ENCODE data around the gene APP. TPM values are rescaled to one million over a fixed set of nuclear protein-coding genes. Genes with fewer than 3 reads are reported as not detected.

APP gene
- total RNA-seq, 1 experiment from 2014 or later: 472 TPM

GRCh38 chr21:25867061-25867460 is 303.5 kb downstream of the APP start:
- Mint-ChIP-seq H3K27me3 (ENCODE audit: insufficient read depth, unreplicated experiment) (no peaks in the 10 kb centered on the region), H3K4me3 (ENCODE audit: unreplicated experiment) (no peak overlapping the region), H3K4me1 (ENCODE audit: insufficient read depth, unreplicated experiment) (no peaks in the 10 kb centered on the region), H3K9me3 (ENCODE audit: unreplicated experiment) (no peaks in the 10 kb centered on the region), H3K27ac (ENCODE audit: low read depth, unreplicated experiment) (no peak overlapping the region), H3K36me3 (ENCODE audit: insufficient read depth, unreplicated experiment) (peaks cover 24% of the 10 kb centered on the region)
- DNase-seq (ENCODE audit: unreplicated experiment): no peak
- POLR2A ChIA-PET: no interaction called here
- no peak for TF ChIP-seq CTCF (IDR thresholded peaks at IDR 0.05; ENCODE audit: unreplicated experiment)
- intact Hi-C loops (cut with micrococcal nuclease): no loop called here
- BruUV-seq (replicated peaks): no TSS peak
- CTCF ChIA-PET: interaction anchor here (0.6 kb wide), 1 partner anchor 87 kb away, joined by 3 read pairs; no protein-coding TSS in a partner anchor

- BruUV-seq (replicated peaks): no TSS peak
- intact Hi-C loops (cut with micrococcal nuclease): loop anchor here (2.0 kb wide), 2 partner anchors 73 to 129 kb away; partner anchors contain the start of genes ATP5PF and GABPA
Observed at GRCh38 chr21:25863747-25864146, 306.8 kb downstream of the APP start.

GRCh38 chr21:25863031-25863430 is 307.5 kb downstream of the APP start:
- H3K9me3 Mint-ChIP-seq (ENCODE audit: unreplicated experiment): no peaks in the 10 kb centered on the region
- no peak for DNase-seq (ENCODE audit: unreplicated experiment)
- H3K27me3 Mint-ChIP-seq (ENCODE audit: insufficient read depth, unreplicated experiment): no peaks in the 10 kb centered on the region
- H3K4me1 Mint-ChIP-seq (ENCODE audit: insufficient read depth, unreplicated experiment): no peaks in the 10 kb centered on the region
- CTCF ChIA-PET: interaction anchor here (0.7 to 2.1 kb wide), 6 partner anchors 19 to 254 kb away, joined by 3 to 9 read pairs (median 6); no protein-coding TSS in a partner anchor
- BruUV-seq (replicated peaks): no TSS peak
- H3K4me3 Mint-ChIP-seq (ENCODE audit: unreplicated experiment): no peak overlapping the region
- intact Hi-C loops (cut with micrococcal nuclease): loop anchor here (2.0 kb wide), 2 partner anchors 72 to 128 kb away; partner anchors contain the start of genes ATP5PF and GABPA
- H3K27ac Mint-ChIP-seq (ENCODE audit: low read depth, unreplicated experiment): no peak overlapping the region
- no peak for TF ChIP-seq CTCF (IDR thresholded peaks at IDR 0.05; ENCODE audit: unreplicated experiment)
- peaks cover under 1% of the 10 kb centered on the region for H3K36me3 Mint-ChIP-seq (ENCODE audit: insufficient read depth, unreplicated experiment)
- POLR2A ChIA-PET: interaction anchor here (1.0 kb wide), 1 partner anchor 72 kb away, joined by 7 read pairs; no protein-coding TSS in a partner anchor

More at GRCh38 chr21:25863747-25864146, 306.8 kb downstream of the APP start:
- Mint-ChIP-seq H3K27ac (ENCODE audit: low read depth, unreplicated experiment) (no peak overlapping the region), H3K4me1 (ENCODE audit: insufficient read depth, unreplicated experiment) (no peaks in the 10 kb centered on the region), H3K36me3 (ENCODE audit: insufficient read depth, unreplicated experiment) (peaks cover 6% of the 10 kb centered on the region), H3K27me3 (ENCODE audit: insufficient read depth, unreplicated experiment) (no peaks in the 10 kb centered on the region), H3K4me3 (ENCODE audit: unreplicated experiment) (no peak overlapping the region), H3K9me3 (ENCODE audit: unreplicated experiment) (no peaks in the 10 kb centered on the region)
- DNase-seq (ENCODE audit: unreplicated experiment): no peak
- TF ChIP-seq CTCF (IDR thresholded peaks at IDR 0.05; ENCODE audit: unreplicated experiment): no peak
- CTCF ChIA-PET: interaction anchor here (0.7 kb wide), 1 partner anchor 47 kb away, joined by 3 read pairs; no protein-coding TSS in a partner anchor
- POLR2A ChIA-PET: no interaction called here

- Mint-ChIP-seq H3K4me1 (ENCODE audit: insufficient read depth, unreplicated experiment) (no peaks in the 10 kb centered on the region), H3K27ac (ENCODE audit: low read depth, unreplicated experiment) (no peak overlapping the region), H3K27me3 (ENCODE audit: insufficient read depth, unreplicated experiment) (no peaks in the 10 kb centered on the region), H3K4me3 (ENCODE audit: unreplicated experiment) (no peak overlapping the region), H3K36me3 (ENCODE audit: insufficient read depth, unreplicated experiment) (no peaks in the 10 kb centered on the region), H3K9me3 (ENCODE audit: unreplicated experiment) (no peaks in the 10 kb centered on the region)
- intact Hi-C loops (cut with micrococcal nuclease): loop anchor here (1.0 to 2.0 kb wide), 3 partner anchors 72 to 254 kb away; partner anchors contain the start of genes ATP5PF and GABPA
- ChIA-PET POLR2A (interaction anchor here (0.9 to 1.6 kb wide), 3 partner anchors 72 to 254 kb away, joined by 3 to 7 read pairs (median 4); partner anchors contain the start of genes ATP5PF and GABPA), CTCF (interaction anchor here (0.6 to 2.1 kb wide), 12 partner anchors 12 to 281 kb away, joined by 3 to 9 read pairs (median 3); no protein-coding TSS in a partner anchor)
- peak; percentile 75 for TF ChIP-seq CTCF (IDR thresholded peaks at IDR 0.05; ENCODE audit: unreplicated experiment)
- peak; percentile 50 for DNase-seq (ENCODE audit: unreplicated experiment)
- BruUV-seq (replicated peaks): no TSS peak
Observed at GRCh38 chr21:25862596-25862995, 308.0 kb downstream of the APP start.
